ENCODE data around the gene SIPA1L3.
A peak's percentile ranks its signal among the peaks of the same experiment; 100 is the strongest.

Gene SIPA1L3

DNA sequence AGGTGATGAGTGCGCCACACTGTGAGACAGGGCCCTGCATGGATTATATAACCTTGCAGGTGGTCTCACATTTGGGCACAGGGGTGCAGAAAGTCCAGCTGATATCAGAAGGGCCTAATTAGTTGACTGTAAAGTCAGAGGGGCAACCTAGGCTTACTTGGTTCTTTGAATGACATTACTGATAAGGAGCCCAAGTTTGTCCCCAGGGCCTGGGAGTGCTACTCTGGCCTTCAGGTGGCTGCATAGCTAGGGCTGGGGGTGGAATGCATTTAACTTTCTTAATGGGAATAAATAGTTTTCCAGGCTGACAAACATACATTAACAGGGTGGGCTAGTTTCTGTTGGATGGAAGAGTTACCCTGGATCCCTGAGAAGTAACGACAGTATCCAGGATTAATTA lies 3.9 kb upstream of the SIPA1L3 start:
- TF ChIP-seq SNAI2 (CRISPR knock-in tag; IDR thresholded peaks at IDR 0.05) (no peak), ZNF565 (CRISPR knock-in tag; conservative IDR thresholded peaks at IDR 0.05; ENCODE audit: low read depth) (no peak), CSDC2 (CRISPR knock-in tag; IDR thresholded peaks at IDR 0.05) (no peak), ESRRG (CRISPR knock-in tag; IDR thresholded peaks at IDR 0.05) (no peak), ZFP30 (CRISPR knock-in tag; IDR thresholded peaks at IDR 0.05) (no peak), RARB (CRISPR knock-in tag; IDR thresholded peaks at IDR 0.05) (no peak), ARNTL (CRISPR knock-in tag; IDR thresholded peaks at IDR 0.05; ENCODE audit: borderline replicate concordance, low read depth) (no peak), ZFP3 (CRISPR knock-in tag; IDR thresholded peaks at IDR 0.05) (no peak), ISL1 (CRISPR knock-in tag; IDR thresholded peaks at IDR 0.05) (no peak), TCF4 (CRISPR knock-in tag; IDR thresholded peaks at IDR 0.05; ENCODE audit: borderline replicate concordance) (no peak), TSHZ2 (CRISPR knock-in tag; IDR thresholded peaks at IDR 0.05) (no peak), BACH2 (CRISPR knock-in tag; IDR thresholded peaks at IDR 0.05; ENCODE audit: borderline replicate concordance) (no peak), GLIS3 (CRISPR knock-in tag; IDR thresholded peaks at IDR 0.05) (no peak), CREB5 (CRISPR knock-in tag; IDR thresholded peaks at IDR 0.05; ENCODE audit: low read depth) (no peak), PPARA (CRISPR knock-in tag; IDR thresholded peaks at IDR 0.05; ENCODE audit: borderline replicate concordance) (no peak)
- TF ChIP-seq, protein P1, sequence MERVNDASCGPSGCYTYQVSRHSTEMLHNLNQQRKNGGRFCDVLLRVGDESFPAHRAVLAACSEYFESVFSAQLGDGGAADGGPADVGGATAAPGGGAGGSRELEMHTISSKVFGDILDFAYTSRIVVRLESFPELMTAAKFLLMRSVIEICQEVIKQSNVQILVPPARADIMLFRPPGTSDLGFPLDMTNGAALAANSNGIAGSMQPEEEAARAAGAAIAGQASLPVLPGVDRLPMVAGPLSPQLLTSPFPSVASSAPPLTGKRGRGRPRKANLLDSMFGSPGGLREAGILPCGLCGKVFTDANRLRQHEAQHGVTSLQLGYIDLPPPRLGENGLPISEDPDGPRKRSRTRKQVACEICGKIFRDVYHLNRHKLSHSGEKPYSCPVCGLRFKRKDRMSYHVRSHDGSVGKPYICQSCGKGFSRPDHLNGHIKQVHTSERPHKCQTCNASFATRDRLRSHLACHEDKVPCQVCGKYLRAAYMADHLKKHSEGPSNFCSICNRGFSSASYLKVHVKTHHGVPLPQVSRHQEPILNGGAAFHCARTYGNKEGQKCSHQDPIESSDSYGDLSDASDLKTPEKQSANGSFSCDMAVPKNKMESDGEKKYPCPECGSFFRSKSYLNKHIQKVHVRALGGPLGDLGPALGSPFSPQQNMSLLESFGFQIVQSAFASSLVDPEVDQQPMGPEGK (CRISPR knock-in tag; IDR thresholded peaks at IDR 0.05; ENCODE audit: borderline replicate concordance), result no peak
- TF ChIP-seq, protein P2, sequence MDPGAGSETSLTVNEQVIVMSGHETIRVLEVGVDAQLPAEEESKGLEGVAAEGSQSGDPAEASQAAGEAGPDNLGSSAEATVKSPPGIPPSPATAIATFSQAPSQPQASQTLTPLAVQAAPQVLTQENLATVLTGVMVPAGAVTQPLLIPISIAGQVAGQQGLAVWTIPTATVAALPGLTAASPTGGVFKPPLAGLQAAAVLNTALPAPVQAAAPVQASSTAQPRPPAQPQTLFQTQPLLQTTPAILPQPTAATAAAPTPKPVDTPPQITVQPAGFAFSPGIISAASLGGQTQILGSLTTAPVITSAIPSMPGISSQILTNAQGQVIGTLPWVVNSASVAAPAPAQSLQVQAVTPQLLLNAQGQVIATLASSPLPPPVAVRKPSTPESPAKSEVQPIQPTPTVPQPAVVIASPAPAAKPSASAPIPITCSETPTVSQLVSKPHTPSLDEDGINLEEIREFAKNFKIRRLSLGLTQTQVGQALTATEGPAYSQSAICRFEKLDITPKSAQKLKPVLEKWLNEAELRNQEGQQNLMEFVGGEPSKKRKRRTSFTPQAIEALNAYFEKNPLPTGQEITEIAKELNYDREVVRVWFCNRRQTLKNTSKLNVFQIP (CRISPR knock-in tag; IDR thresholded peaks at IDR 0.05; ENCODE audit: borderline replicate concordance, low read depth), result no peak
- no peak for ATAC-seq

DNA sequence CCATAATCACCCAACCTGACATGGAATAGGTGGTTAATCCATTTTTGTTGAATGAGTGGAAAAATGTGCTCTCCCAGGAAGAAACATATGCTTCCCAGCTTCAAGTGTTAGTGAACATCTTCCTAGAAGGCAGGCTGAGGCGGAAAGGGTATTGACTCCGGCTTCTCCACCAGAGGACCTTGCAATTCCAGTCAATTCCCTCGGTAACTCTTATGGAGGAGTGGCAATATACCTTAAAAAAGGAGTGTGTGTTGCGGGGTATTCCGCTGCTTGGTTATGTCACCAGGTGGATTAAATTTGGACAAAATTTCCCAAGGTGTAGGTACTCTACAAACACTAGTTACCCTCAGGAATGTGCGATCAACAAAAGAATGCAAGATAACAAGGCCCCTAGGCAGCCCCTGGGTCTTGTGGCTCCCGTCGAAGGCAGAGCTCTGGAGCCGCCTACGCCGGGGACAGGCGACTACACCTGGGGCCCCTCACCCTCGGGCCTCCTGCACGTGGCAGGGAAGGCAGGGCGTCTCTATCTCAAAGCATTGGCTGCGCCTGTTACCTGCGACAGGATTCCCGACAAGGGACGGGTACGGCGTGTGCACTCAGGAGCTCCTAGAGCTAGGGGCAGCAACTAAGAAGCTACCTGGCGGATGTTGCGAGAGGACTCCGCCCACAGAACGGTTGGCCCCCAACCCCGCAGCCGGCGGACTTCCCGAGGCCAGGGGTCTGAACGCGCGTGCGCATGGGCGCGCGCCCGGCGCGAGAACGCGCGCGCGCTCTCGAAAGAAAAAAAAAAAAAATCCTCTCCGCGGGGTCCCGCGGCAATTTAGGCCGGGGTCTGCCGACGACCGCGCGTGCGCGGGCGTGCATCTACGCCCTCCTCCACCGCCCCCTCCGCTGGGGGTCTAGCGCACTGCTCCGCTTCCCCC lies 801 bp upstream of the SIPA1L3 start, which contains the start of gene WDR87:
Gene WDR87 (minus strand): TSS at position 649 of the 923 bp plus-strand sequence. CDS start 8,355 bp downstream, outside the sequence.
- TF ChIP-seq ZNF70 (CRISPR knock-in tag; IDR thresholded peaks at IDR 0.05) (0 out of 2 replicates have a peak, but pooled peaks have one; percentile 13), TSHZ2 (CRISPR knock-in tag; IDR thresholded peaks at IDR 0.05) (peak; percentile 84), CSDC2 (CRISPR knock-in tag; IDR thresholded peaks at IDR 0.05) (0 out of 2 replicates have a peak, but pooled peaks have one; percentile 70), ARNTL (CRISPR knock-in tag; IDR thresholded peaks at IDR 0.05; ENCODE audit: borderline replicate concordance, low read depth) (no peak), ISL1 (CRISPR knock-in tag; IDR thresholded peaks at IDR 0.05) (peak; percentile 40), PPARA (CRISPR knock-in tag; IDR thresholded peaks at IDR 0.05; ENCODE audit: borderline replicate concordance) (peak; percentile 82; the same call in 1 of the 2 replicates), ZFP3 (CRISPR knock-in tag; IDR thresholded peaks at IDR 0.05) (0 out of 2 replicates have a peak, but pooled peaks have one; percentile 68)
- TF ChIP-seq, protein P3, sequence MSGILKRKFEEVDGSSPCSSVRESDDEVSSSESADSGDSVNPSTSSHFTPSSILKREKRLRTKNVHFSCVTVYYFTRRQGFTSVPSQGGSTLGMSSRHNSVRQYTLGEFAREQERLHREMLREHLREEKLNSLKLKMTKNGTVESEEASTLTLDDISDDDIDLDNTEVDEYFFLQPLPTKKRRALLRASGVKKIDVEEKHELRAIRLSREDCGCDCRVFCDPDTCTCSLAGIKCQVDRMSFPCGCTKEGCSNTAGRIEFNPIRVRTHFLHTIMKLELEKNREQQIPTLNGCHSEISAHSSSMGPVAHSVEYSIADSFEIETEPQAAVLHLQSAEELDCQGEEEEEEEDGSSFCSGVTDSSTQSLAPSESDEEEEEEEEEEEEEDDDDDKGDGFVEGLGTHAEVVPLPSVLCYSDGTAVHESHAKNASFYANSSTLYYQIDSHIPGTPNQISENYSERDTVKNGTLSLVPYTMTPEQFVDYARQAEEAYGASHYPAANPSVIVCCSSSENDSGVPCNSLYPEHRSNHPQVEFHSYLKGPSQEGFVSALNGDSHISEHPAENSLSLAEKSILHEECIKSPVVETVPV (CRISPR knock-in tag; IDR thresholded peaks at IDR 0.05), result no peak
- peak; percentile 28 for ATAC-seq
